GM06990 (cell line): ENCODE results near the gene CNTF.

Experiments
- DNase-seq: peaks from one replicate; pipeline ENCODE4 v3.0.0-alpha.2; 2011; ENCODE audit not compliant: insufficient read length; ENCODE audit errors: extremely low read depth
- H3K27me3 ChIP-seq: replicated peaks from 2 replicates; pipeline ENCODE4 v1.6.0; 2011; ENCODE audit warnings: low read length; ENCODE audit not compliant: control insufficient read depth, insufficient read depth
- H3K36me3 ChIP-seq: 2 replicates; pipeline ENCODE4 v1.5.1; 2011; ENCODE audit warnings: low read length; ENCODE audit not compliant: control insufficient read depth, insufficient read depth
- H3K4me3 ChIP-seq: replicated peaks from 2 replicates; pipeline ENCODE4 v1.5.1; 2011; ENCODE audit warnings: low read depth, mild to moderate bottlenecking, control low read depth, low read length
- CTCF ChIP-seq: IDR thresholded peaks from 2 replicates; pipeline ENCODE4 v1.5.1; 2011; ENCODE audit warnings: low read length, control low read depth, mild to moderate bottlenecking, inconsistent platforms; ENCODE audit not compliant: insufficient read depth, poor library complexity, severe bottlenecking

CNTF gene

GRCh38 chr11:58640386-58641023 is 18.0 kb downstream of the CNTF start:
- no peaks in the 10 kb centered on the region for H3K27me3 ChIP-seq
- H3K4me3 ChIP-seq: no peak overlapping the region
- no peak for DNase-seq
- no peaks in the 10 kb centered on the region for H3K36me3 ChIP-seq
- TF ChIP-seq CTCF: no peak

- no peak overlapping the region for H3K4me3 ChIP-seq
- no peaks in the 10 kb centered on the region for H3K27me3 ChIP-seq
- no peak for TF ChIP-seq CTCF
- no peak for DNase-seq
- no peaks in the 10 kb centered on the region for H3K36me3 ChIP-seq
These were observed 18.9 kb downstream of the CNTF start for GRCh38 chr11:58641341-58641740.

- no peak for DNase-seq
- H3K4me3 ChIP-seq: no peak overlapping the region
- H3K36me3 ChIP-seq: no peaks in the 10 kb centered on the region
- TF ChIP-seq CTCF: no peak
- H3K27me3 ChIP-seq: no peaks in the 10 kb centered on the region
These were observed 19.5 kb downstream of the CNTF start for GRCh38 chr11:58641803-58642581.

- H3K4me3 ChIP-seq: no peak overlapping the region
- H3K27me3 ChIP-seq: no peaks in the 10 kb centered on the region
- H3K36me3 ChIP-seq: no peaks in the 10 kb centered on the region
- DNase-seq: no peak
- TF ChIP-seq CTCF: no peak
These were observed 23.4 kb downstream of the CNTF start for GRCh38 chr11:58645854-58646253.

- Histone ChIP-seq H3K36me3 (no peaks in the 10 kb centered on the region), H3K27me3 (no peaks in the 10 kb centered on the region), H3K4me3 (no peak overlapping the region)
- peak; percentile 18 for TF ChIP-seq CTCF
- DNase-seq: peak; percentile 62
These were observed 24.8 kb downstream of the CNTF start for GRCh38 chr11:58647141-58647699.
